GM12874 (cell line): ENCODE results near the gene ESRRB.

Source experiments
- TF ChIP-seq, protein P1 (sequence below): IDR thresholded peaks from 2 replicates; pipeline ENCODE4 v1.5.1; 2011; ENCODE audit warnings: low read depth, mild to moderate bottlenecking, control low read depth, low read length, moderate library complexity; ENCODE audit not compliant: insufficient read depth

Gene ESRRB

GRCh38 chr14:76391981-76392690 lies 16.2 kb downstream of the ESRRB start:
- TF ChIP-seq, protein P1, sequence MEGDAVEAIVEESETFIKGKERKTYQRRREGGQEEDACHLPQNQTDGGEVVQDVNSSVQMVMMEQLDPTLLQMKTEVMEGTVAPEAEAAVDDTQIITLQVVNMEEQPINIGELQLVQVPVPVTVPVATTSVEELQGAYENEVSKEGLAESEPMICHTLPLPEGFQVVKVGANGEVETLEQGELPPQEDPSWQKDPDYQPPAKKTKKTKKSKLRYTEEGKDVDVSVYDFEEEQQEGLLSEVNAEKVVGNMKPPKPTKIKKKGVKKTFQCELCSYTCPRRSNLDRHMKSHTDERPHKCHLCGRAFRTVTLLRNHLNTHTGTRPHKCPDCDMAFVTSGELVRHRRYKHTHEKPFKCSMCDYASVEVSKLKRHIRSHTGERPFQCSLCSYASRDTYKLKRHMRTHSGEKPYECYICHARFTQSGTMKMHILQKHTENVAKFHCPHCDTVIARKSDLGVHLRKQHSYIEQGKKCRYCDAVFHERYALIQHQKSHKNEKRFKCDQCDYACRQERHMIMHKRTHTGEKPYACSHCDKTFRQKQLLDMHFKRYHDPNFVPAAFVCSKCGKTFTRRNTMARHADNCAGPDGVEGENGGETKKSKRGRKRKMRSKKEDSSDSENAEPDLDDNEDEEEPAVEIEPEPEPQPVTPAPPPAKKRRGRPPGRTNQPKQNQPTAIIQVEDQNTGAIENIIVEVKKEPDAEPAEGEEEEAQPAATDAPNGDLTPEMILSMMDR: no peak

DNA sequence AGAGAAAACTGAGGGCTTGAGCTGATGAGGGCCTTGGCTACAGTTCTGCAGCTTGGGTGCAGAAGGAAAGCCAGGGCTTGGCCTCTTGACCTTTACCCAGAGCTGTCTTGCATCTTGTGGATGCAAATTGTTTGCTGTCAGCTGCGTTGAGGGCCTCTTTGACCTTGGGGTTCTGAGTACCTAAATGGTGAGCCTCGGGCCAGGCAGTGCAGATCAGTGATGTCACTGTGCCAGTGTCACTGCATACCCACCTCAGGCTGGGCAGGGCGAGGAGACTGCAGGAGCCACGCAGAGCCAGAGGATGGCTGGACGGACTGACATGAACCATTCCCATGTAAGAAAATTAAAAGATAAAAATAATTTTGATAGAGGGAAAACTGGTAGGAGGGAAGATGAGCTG lies 18.6 kb downstream of the ESRRB start:
- TF ChIP-seq, protein P1: no peak

DNA sequence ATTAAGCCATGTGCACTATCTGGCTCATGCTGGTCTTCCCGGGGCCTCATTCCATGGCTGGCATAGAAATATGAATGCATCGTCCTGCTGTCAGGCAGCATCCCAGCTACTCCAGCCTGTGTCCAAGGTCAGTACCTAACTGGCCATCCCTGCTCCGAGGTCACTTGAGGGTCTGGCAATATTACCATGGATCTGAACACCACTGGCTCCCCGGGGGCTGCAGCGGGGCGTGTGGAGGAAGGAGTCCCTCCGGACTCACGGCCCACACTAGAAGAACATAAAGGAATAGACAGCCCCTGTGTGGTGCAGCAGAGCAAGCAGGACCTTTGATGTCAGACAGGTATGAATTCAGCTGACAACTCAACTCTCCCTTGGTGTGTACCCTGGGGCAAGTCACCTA lies 19.2 kb downstream of the ESRRB start:
- TF ChIP-seq, protein P1: no peak

DNA sequence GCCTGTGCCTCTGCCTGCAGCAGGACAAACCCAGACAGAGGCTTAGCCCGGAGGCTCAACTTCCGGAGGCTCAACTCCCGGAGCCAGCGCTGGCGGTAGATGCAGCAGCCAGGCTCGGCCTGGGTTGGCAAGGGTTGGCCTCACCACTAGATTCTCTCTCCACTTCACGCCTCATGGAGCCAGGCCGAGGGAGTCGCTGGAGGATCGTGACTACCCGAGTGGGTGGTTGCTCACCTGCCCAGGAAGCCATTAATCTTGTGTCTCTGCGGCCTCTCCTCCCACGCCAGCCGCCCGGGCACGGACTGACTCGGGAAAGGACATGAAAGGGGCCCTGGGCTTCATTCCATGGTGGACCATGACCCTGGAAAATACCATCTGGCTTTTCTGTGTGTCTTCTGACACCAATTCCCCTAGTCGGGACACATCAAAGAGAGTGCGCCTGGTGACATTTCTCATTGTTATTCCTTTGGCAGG lies 20.8 kb downstream of the ESRRB start:
- TF ChIP-seq, protein P1: no peak

DNA sequence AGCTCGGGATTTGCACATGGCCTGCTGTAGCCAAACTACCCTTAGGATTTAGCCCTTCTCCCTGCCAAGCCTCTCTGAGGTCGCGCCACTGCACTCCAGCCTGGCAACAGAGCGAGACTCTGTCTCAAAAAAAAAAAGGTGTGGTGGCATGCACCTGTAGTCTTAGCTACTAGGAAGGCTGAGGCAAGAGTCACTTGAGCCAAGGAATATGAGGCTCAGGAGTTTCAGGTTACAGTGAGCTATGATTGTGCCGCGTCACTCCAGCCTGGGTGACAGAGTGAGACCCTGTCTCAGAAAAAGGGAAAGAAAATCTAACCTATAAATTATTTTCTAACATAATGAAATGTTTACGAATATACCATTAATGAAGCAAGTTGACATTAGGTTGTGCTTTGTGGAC lies 29.7 kb downstream of the ESRRB start:
- TF ChIP-seq, protein P1: no peak

- TF ChIP-seq, protein P1: no peak
These were observed 31.7 kb downstream of the ESRRB start for GRCh38 chr14:76407449-76408150.

GRCh38 chr14:76408877-76409276 lies 32.9 kb downstream of the ESRRB start:
- TF ChIP-seq, protein P1: no peak
